Esophagus squamous epithelium (tissue), 5 donors: ENCODE data around the gene TOPAZ1. TPM values are rescaled to one million over a fixed set of nuclear protein-coding genes. Genes with fewer than 3 reads are reported as not detected.

Source experiments
- DNase-seq: peaks from one replicate; lab custom pipeline; 2025; lab: John Stamatoyannopoulos, UW
- H3K27ac ChIP-seq, 4 donors: fragments of 200-600 bp; sonication (generic); one replicate each; pipeline ENCODE4 v1.5.1; 2016 to 2019; ENCODE audit warnings: mild to moderate bottlenecking in 1 of 4
- H3K27me3 ChIP-seq, 4 donors: fragments of 200-600 bp; sonication (generic); 1 replicate in 3 of 4; 2 replicates in 1 of 4; pipeline versions ENCODE4 v1.5.1 to v1.6.0; 2017 to 2021; ENCODE audit warnings: antibody characterized with exemption in 1 of 4
- H3K36me3 ChIP-seq, 3 donors: fragments of 200-600 bp; sonication (generic); one replicate each; pipeline ENCODE4 v1.5.1; 2016 to 2019
- H3K4me1 ChIP-seq, 3 donors: fragments of 200-600 bp; sonication (generic); one replicate each; pipeline ENCODE4 v1.5.1; 2017 to 2019
- H3K4me3 ChIP-seq, 4 donors: fragments of 200-600 bp; sonication (generic); 1 replicate in 3 of 4; 2 replicates in 1 of 4; pipeline ENCODE4 v1.5.1; 2016 to 2019; ENCODE audit warnings: mild to moderate bottlenecking in 2 of 4, moderate library complexity in 1 of 4
- H3K9me3 ChIP-seq, 3 donors: fragments of 200-600 bp; sonication (generic); one replicate each; pipeline ENCODE4 v1.5.1; 2016 to 2019
- POLR2A ChIP-seq, 4 donors: fragments of 450-650 bp; IDR thresholded peaks; one replicate each; pipeline ENCODE4 v1.6.1; 2017; ENCODE audit warnings: antibody characterized with exemption in 4 of 4, mild to moderate bottlenecking in 4 of 4, moderate library complexity in 3 of 4
- WGBS, 2 donors: methylation state at CpG; one replicate each; pipeline ENCODE4 v1.1.5; 2018; 5-methylcytosine and 5-hydroxymethylcytosine counted together
- intact Hi-C: fragments of 100-400 bp; cut with DNase I; formaldehyde crosslinking; loops from one replicate; pipeline ENCODE4 v1.15.0; 2022
- total RNA-seq, 4 donors: library from RNA; depleted of rRNA; stranded (reverse); fragments of >200 nt; gene quantifications; one replicate each; pipeline ENCODE4 v1.1.0, GENCODE V29; 2016
- TF ChIP-seq, protein P1 (sequence below), 6 experiments: fragments of 450-650 bp in 4 of 6; fragments of 200-600 bp in 2 of 6; sonication (generic) in 2 of 6; IDR thresholded peaks; one replicate each; pipeline ENCODE4 v1.5.1; 2016 to 2019; ENCODE audit warnings: antibody characterized with exemption in 6 of 6, mild to moderate bottlenecking in 4 of 6, moderate library complexity in 4 of 6
- donor health status: DM: yes; HTN: yes; CAD: no.

Gene TOPAZ1
- total RNA-seq, 4 donors from 2014 or later: not detected

DNA sequence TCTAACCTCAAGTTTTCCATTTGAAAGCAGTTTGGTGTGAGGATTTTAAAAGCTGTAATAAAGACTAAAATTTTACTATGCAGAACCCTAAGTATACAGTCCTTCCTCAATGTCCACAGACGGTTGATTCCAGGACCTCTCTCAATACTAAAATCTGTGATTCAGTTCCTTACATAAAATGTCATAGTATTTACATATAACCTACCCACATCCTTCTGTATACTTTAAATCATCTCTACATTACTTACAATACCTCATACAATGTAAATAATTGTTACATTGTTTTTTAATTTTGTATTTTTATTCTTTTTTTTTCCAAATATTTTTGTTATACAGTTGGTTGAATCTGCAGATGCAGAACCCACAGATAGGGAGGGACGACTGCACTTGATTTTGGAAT, 2.8 kb upstream of the TOPAZ1 start:
- TF ChIP-seq, protein P1, sequence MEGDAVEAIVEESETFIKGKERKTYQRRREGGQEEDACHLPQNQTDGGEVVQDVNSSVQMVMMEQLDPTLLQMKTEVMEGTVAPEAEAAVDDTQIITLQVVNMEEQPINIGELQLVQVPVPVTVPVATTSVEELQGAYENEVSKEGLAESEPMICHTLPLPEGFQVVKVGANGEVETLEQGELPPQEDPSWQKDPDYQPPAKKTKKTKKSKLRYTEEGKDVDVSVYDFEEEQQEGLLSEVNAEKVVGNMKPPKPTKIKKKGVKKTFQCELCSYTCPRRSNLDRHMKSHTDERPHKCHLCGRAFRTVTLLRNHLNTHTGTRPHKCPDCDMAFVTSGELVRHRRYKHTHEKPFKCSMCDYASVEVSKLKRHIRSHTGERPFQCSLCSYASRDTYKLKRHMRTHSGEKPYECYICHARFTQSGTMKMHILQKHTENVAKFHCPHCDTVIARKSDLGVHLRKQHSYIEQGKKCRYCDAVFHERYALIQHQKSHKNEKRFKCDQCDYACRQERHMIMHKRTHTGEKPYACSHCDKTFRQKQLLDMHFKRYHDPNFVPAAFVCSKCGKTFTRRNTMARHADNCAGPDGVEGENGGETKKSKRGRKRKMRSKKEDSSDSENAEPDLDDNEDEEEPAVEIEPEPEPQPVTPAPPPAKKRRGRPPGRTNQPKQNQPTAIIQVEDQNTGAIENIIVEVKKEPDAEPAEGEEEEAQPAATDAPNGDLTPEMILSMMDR (IDR thresholded peaks at IDR 0.05): no peak
- no peak for TF ChIP-seq POLR2A (IDR thresholded peaks at IDR 0.05)
- intact Hi-C loops: no loop called here
- H3K36me3 ChIP-seq: no peaks in the 10 kb centered on the region
- H3K9me3 ChIP-seq: no peaks in the 10 kb centered on the region
- WGBS, 2 donors: 53 to 57% methylated on average over 2 of the region's 2 CpGs
- peaks cover 0 to 13% (median 0%) of the 10 kb centered on the region in 4 donors for H3K27me3 ChIP-seq
- no peak for DNase-seq
- no peak overlapping the region for H3K27ac ChIP-seq
- H3K4me3 ChIP-seq: no peak overlapping the region
- H3K4me1 ChIP-seq: peaks cover 0 to 11% (median 0%) of the 10 kb centered on the region in 3 donors

DNA sequence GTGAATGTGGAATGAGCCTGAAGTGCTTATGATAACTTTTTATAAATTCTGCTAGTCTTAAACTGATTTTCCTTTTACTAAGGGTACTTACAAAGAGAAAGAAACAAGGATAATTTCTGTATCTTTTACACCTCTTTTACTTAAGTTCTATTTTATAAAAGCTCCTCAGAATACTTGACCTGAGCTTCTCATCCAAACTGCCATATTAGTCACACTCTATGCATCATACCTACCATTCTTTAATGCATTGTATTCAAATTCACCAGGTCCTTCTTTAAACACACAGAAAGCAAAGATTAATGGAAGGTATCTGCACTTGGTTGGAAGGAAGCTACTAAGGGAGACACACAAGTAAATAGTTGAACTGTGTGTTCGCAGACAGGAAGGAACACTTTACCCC, 1.6 kb upstream of the TOPAZ1 start:
- Histone ChIP-seq H3K4me3 (no peak overlapping the region), H3K36me3 (no peaks in the 10 kb centered on the region), H3K27me3 (peaks cover 0 to 18% (median 0%) of the 10 kb centered on the region in 4 donors), H3K4me1 (peaks cover 0 to 11% (median 0%) of the 10 kb centered on the region in 3 donors), H3K27ac (no peak overlapping the region), H3K9me3 (no peaks in the 10 kb centered on the region)
- TF ChIP-seq, protein P1 (IDR thresholded peaks at IDR 0.05): no peak
- TF ChIP-seq POLR2A (IDR thresholded peaks at IDR 0.05): no peak
- WGBS, 2 donors: 83 to 91% methylated on average over 1 of the region's 1 CpG
- intact Hi-C loops: no loop called here
- DNase-seq: no peak

DNA sequence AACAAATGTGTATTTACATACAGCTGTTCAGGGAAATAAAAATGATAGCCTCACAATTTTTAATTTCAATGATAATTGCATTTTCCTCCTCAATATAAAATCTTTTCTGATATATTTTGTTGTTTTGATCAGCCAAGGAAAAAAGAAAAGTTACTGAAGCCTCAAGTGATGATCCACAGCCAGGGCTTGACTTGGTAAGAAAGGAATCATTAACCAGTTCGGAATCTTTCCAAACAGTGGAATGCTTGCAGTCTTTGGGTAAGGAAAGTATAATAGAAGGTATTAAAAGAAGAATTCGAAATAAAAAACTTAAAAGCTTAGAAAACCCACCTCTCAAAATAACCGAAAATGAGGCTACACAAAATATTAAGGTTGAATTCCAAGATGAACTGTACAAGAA, 1.0 kb downstream of the TOPAZ1 start:
- Histone ChIP-seq H3K36me3 (no peaks in the 10 kb centered on the region), H3K27me3 (peaks cover 0 to 14% (median 0%) of the 10 kb centered on the region in 4 donors), H3K4me1 (no peaks in the 10 kb centered on the region), H3K4me3 (no peak overlapping the region), H3K9me3 (peaks cover 0 to 4% (median 0%) of the 10 kb centered on the region in 3 donors), H3K27ac (no peak overlapping the region)
- no peak for DNase-seq
- TF ChIP-seq, protein P1 (IDR thresholded peaks at IDR 0.05): peak in 1 of 6 experiments; percentile 12
- no peak for TF ChIP-seq POLR2A (IDR thresholded peaks at IDR 0.05)
- 62 to 74% methylated on average over 3 of the region's 3 CpGs for WGBS, 2 donors
- intact Hi-C loops: no loop called here

DNA sequence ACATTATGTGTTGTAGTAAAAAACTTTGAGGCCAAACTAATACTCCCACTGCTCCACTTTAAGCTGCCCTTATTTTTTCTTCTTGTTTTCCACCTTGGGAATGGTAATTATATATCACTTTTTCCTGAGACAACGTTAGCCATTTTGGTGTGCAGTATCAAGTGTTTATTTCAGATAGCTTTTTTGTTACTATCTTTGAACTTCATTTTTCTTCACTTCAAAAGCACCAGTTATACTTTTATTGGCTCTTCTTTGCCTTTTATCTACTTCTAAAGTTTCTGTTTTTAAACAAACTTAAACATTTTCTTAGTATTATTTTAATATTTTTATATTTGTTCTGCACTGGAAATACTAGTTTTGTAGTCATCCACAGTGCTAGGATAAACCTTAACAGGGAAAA, 6.5 kb downstream of the TOPAZ1 start:
- Histone ChIP-seq H3K36me3 (no peaks in the 10 kb centered on the region), H3K27me3 (peaks cover 0 to 6% (median 0%) of the 10 kb centered on the region in 4 donors), H3K4me1 (no peaks in the 10 kb centered on the region), H3K9me3 (peaks cover 0 to 23% (median 0%) of the 10 kb centered on the region in 3 donors), H3K27ac (no peak overlapping the region), H3K4me3 (no peak overlapping the region)
- WGBS, 2 donors: 39 to 65% methylated on average over 1 of the region's 1 CpG
- intact Hi-C loops: no loop called here
- TF ChIP-seq, protein P1 (IDR thresholded peaks at IDR 0.05): no peak
- TF ChIP-seq POLR2A (IDR thresholded peaks at IDR 0.05): no peak
- DNase-seq: no peak

DNA sequence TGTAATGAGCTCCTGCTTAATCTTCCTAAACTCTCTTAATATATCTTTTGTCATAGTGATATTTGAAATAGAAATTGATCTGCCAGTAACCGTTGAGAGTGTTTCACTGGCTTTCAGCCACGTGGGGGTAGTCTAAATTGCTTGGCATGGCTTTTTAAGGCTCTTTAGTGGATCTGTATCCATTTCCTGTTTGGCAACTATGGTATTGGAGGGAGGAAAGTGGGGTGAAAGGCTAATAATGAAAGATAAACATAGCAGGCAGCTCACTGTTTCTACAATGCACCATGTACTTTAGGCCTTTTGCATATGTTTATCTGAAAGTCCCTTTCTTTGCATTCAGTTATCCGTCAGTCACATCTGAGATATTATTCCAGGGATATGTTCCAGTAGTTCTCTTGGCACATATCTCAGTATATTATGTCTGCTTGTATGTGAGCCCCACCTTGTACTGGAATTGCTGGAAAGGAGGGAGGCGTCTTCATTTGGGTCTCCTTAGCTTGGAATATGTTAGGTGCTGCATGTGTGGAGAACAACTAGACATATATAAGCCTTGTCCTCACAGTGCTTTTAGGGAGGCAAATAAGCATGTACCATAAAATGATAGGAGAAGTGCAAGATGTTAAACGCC, 10.8 kb downstream of the TOPAZ1 start:
- TF ChIP-seq, protein P1 (IDR thresholded peaks at IDR 0.05): no peak
- no peak for TF ChIP-seq POLR2A (IDR thresholded peaks at IDR 0.05)
- H3K27me3 ChIP-seq: no peaks in the 10 kb centered on the region
- H3K9me3 ChIP-seq: peaks cover 0 to 21% (median 0%) of the 10 kb centered on the region in 3 donors
- no peaks in the 10 kb centered on the region for H3K4me1 ChIP-seq
- intact Hi-C loops: no loop called here
- no peak for DNase-seq
- 32 to 49% methylated on average over 5 of the region's 5 CpGs for WGBS, 2 donors
- H3K27ac ChIP-seq: no peak overlapping the region
- H3K4me3 ChIP-seq: no peak overlapping the region
- H3K36me3 ChIP-seq: no peaks in the 10 kb centered on the region
